Stimulated activated CD4-positive, alpha-beta T cell treated with anti-CD3 and anti-CD28 coated beads, Interleukin-2, amount 100 ng/mL, for 4 hours (primary cell): ENCODE data around the gene COL18A1.
"Not testable (repeated sequence)": the region's sequence is repeated elsewhere in the genome, so short reads cannot be mapped to it uniquely, and the experiment has no call there.

ENCODE experiments used
- DNase-seq: peaks from one replicate; pipeline ENCODE4 v3.0.0-alpha.2; 2020; ENCODE audit warnings: low read depth

COL18A1 gene

DNA sequence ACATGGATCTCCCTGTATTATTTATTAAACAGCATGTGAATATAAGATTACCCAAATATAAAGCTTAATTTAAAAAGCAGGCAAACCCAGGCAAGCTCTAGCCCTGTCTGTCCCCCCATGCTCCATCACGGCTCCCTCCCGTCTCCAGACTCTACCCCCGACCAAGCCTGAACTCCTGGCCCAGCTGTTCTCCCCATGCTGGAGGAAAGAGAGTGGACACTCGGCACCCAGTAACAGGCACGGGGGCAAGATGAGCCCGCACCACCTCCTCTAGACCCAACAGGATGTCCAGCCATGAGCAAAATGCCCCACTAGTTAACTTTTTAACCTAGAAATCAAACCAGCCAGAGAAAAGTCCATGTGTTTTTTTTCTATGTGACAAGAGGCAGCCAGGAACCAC lies 118.0 kb downstream of the COL18A1 start:
- DNase-seq: no peak

DNA sequence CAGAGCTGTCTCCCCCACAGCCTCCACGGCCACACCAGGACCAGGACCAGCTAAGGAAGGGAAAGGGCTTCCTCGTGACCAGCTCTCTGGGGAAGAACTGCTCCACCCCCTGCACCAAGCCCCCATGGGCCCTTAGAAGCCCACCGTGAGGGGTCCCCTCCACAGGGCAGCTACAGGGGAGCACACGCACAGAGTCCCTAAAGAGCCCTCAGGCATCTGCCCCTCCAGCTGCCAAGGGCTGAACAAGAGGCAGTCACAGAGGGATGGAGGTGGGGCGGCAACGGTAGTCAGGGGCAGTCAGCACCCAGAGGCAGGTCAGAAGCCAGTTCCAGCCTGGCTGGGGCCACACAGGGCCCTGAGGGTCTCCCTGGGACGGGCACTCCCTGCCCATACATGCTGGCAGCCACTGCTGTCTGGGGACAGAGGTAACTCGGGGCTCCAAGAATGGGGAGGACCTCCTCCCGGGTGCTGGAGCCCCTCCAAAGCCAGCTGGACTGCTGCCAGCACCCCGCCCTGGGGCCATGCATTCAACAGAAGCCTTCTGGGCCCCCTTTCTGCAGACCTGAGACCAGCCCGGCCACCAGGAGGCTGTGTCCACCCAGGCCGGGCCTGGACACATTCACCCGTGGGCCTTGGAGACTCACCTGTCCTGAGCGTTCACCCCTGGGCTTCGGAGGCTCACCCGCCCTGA lies 118.6 kb downstream of the COL18A1 start:
- DNase-seq: no peak

DNA sequence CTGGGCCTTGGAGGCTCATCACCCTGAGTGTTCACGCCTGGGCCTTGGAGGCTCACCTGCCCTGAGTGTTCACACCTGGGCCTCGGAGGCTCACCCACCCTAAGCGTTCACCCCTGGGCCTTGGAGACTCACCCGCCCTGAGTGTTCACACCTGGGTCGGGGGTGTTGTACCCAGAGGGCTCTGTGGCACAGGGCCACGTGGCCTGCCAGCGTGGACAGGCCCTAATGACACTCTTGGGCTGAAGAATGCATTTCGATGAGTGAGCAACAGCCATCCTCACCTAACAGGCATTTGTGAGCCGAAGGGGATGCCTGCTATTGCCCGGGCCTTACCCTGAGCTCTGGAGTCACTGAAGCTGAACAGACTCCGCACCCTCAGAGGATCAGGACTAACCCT lies 119.8 kb downstream of the COL18A1 start:
- no peak for DNase-seq

DNA sequence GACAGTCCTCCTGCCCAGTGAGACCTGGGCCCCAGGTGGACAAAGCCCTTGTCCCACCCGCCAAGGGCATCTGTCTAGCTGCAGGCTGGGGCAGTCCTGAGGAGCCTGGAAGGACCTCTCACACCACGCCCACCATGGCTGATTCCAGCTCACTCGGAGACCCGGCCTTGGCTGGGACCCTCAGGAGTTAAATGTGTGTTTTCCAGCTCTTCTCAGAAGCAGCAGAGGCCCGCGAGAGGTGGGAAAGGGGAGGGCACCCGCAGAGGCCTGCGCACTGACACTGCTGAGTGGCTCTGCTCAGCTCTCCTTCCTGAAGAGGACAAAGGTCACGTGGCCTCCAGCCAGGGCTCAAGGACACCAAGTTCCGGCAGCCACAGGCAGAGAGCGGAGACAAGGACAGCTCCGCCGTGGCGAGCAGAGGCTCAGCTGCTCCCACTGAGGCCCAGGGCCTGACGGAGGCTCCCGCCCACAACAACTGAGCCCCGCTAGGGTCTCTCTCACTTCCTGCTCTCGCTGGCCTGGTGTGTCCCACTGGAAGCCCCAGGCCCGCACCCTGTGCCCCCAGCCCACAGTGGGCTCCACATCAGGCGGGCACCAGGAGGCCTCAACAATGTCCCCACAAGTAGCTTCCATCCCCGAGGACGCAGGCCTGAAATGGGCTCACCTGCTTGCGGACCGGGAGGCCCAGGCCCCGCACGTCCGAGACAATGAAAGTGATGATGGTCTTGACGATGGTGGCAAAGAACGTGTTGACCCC lies 120.4 kb downstream of the COL18A1 start:
- DNase-seq: no peak

DNA sequence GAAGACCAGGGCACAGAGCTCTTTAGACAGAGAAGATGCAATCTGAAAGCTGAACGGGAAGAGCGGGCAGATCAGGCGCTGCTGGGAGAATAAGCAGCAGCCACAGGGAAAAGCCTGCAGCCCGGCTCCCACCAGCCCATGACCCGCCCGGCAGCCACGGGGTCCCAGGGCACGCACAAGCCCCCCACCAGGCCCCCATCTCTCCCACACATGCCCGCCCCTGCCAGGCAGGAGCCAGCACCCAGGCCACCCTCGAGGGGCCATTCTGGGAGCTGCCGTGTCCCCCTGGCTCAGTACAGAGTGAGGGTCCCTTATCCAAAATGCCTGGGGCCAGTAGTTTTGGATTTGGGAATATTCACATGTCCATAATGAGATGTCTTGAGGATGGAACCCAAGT lies 120.9 kb downstream of the COL18A1 start:
- DNase-seq: no peak

DNA sequence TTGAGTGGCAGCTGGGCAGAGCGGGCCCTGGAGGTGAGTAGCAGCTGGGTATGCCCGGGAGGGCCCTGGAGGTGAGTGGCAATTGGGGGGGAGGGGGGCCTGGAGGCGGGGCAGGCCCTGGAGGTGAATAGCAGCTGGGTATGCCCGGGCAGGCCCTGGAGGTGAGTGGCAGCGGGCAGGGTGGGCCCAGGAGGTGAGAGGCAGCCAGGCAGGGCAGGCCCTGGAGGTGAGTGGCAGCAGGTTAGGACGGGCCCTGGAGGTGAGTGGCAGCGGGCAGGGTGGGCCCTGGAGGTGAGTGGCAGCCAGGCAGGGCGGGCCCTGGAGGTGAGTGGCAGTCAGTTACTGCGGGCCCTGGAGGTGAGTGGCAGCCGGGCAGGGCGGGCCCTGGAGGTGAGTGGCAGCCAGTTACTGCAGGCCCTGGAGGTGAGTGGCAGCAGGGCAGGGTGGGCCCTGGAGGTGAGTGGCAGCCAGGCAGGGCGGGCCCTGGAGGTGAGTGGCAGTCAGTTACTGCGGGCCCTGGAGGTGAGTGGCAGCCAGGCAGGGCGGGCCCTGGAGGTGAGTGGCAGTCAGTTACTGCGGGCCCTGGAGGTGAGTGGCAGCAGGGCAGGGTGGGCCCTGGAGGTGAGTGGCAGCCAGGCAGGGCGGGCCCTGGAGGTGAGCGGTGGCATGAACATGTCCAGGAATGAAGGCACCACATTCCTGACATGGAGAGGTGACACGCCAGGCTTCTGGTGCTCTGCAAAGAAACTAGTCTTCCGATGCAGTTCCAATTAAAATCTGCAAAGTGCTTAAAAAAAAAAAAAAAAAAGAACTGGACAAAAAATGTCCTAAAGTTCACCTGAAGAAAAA lies 122.4 kb downstream of the COL18A1 start:
- DNase-seq: not testable (repeated sequence)

DNA sequence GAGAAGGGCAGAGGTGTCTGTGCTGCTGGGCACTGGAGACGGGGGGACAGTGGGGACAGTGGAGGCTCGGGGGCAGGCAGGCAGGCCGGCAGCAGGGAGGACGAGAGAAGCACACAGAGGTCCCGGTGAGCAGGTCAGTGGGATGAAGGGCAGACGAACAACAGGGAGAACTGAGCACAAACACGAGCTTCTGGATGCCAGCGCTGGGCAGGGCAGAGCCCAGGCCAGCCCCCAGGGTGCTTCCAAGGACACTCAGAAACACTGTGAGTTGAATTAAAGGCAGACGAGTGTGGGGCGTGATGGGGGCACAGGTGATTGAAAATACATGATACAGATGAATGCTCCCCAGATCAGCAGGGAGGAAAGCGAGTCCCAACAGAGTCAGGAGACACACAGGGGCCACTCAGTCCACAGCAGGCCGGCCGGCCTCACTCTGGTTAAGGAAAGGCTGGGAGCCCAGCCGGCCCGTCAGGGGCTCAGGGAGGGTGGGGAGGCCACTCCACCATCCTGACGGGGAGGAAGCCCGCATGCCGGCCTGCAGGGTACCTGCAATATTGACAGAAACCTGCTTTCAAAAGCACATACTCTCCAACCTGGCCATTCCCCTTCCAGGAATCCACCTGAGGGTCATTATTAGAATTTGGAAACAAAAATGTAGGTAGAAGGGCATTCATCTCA lies 123.2 kb downstream of the COL18A1 start:
- DNase-seq: no peak

DNA sequence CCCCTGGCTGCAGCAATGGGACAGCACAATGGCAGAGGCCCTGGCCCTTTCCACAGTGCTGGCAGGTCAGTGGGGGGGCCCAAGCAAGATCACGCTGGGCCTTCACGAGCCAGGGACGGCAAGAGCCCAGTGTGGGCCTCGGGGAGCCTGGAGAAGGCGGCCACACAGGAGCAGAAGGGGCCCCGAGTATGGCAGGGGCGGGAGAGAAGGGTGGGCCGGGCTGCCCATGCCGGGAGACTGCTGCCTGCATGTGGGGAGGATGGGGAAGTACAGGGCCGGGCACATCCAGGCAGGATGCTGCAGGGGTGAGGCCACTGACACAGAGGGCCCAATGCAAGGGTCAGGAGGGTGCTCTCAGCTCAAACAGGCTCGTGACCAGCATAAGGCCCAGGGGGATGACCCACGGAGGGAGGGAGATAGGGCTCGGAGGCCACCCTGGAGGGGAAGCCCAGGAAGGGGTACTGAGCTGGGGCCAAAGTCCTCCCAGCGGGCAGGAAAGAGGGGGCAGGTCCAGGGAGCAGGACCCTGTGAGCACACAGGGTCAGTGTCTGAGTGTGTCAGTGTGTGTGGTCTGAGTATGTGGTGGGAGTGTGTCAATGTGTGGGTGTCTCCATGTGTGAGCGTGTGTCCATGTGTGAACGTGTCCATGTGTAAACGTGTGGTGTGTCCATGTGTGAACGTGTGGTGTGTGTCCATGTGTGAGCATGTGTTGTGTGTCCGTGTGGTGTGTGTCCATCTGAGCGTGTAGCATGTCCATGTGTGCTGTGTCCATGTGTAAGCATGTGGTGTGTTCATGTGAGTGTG lies 124.2 kb downstream of the COL18A1 start:
- DNase-seq: no peak

DNA sequence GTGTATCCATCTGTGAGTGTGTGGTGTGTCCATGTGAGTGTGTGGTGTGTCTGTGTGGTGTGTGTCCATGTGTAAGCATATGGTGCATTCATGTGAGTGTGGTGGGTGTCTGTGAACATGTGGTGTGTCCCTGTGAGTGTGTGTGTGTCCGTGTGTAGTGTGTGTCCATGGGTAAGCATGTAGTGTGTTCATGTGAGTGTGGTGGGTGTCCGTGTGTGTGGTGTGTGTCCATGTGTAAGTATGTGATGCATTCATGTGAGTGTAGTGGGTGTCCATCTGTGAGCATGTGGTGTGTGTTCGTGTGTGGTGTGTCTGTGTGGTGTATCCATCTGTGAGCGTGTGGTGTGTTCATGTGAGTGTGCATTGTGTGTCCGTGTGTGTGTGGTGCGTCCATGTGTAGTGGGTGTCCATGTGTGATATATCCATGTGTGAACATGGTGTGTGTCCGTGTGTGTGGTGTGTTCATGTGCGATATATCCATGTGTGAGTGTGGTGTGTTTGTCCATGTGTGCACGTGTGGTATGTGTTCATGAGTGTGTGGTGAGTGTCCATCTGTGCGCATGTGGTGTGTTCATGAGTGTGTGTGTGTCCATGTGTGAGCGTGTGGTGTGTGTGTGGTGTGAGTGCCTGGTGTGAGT lies 124.9 kb downstream of the COL18A1 start:
- DNase-seq: no peak

DNA sequence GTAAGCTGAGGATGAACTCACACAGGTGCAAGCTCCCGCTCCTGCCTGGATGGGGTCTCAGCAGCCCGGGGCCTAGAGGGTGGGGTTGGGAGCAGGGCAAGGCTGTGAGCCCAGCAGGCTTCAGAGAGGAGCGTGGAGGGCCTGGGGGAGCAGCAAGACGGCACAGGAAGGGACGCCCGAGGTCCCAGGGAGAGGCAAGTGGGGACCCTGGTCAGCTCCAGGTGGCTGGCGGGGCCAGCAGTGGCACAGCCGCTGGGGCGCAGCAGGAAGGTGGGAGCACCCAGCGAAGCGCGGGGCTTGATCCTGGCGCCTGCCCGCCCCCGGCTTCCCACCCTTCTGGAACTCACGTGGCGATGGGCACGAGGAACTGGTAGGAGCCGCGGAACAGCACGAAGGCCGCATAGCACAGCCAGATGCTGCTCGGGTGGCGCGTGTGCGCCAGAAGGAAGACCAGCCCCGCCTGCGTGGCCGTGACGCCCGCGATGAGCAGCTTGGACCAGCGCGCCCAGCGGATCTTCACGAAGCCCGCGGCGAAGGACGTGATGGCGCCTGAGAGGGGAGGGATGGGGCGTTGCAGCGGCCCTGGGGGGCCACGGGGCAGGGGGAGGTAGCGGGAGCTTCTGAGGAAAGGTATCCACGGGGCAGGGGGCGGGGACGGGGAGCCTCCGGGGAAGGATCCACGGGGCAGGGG lies 125.6 kb downstream of the COL18A1 start:
- DNase-seq: no peak

DNA sequence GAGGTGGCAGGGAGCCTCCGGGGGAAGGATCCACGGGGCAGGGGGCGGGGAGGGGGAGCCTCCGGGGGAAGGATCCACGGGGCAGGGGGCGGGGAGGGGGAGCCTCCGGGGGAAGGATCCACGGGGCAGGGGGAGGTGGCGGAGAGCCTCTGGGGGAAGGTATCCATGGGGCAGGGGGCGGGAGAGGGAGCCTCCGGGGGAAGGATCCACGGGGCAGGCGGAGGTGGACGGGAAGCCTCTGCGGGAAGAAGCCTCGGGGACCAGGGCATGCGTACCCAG lies 126.1 kb downstream of the COL18A1 start:
- not testable (repeated sequence) for DNase-seq

DNA sequence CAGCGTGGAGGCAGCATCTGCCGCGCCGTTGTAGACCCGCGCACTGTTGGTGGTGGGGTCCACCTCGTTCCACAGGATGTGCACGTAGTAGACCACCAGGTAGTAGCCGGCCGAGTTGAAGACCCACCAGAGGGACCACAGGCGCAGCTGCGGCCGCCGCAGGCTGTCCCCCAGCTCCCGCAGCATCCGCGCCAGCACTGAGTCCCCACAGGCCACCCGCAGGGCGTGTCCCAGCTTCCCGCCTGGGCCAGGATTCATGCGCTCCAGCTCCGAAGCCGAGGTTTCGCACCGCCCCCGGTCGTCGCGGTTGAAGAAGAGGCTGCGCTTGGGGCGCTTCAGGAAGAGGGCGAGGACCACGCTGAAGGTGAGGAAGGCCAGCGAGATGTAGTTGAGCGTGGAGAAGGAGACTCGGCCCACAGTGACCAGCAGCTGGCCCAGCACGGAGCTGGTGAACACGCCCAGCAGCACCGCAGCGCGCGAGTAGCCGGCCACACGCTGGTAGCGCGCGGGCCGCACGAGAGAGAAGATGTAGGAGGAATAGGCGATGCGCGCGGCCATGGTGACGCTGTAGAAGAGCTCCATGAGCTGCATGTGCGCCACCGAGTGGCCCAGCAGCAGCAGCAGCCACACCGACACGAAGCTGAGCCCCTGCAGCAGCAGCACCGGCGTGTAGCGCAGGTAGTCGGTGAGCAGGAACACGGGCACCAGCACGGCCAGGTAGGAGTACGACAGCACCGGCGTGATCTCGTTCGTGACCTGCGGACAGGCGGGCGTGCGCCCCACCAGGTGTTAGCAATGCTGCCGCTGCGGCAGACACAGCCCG lies 126.6 kb downstream of the COL18A1 start:
- no peak for DNase-seq

DNA sequence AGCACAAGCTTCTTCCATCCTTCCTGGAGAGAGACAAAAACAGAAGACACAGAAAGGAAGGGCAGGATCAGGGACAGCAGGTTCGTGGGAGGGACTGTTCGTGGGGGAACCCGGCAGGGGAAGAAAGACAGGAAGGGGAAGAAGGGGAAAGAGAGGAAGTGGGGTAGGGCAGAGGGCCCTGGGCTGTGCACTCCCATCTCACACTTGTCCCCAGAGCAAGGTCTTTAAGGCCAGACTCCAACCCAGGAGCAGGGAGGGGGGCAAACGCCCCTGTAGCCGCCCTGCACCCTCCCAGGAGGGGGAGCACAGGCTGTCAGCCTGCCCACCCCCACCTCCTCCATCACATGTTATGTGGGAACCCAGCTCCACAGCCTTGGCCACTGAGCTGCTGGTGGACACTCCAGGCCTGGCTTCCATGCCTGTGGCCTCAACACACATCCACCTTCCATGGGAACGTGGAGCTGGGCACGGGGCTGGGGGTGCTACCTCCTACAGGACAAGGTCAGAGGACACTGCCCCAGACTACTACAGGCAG lies 127.9 kb downstream of the COL18A1 start:
- no peak for DNase-seq

DNA sequence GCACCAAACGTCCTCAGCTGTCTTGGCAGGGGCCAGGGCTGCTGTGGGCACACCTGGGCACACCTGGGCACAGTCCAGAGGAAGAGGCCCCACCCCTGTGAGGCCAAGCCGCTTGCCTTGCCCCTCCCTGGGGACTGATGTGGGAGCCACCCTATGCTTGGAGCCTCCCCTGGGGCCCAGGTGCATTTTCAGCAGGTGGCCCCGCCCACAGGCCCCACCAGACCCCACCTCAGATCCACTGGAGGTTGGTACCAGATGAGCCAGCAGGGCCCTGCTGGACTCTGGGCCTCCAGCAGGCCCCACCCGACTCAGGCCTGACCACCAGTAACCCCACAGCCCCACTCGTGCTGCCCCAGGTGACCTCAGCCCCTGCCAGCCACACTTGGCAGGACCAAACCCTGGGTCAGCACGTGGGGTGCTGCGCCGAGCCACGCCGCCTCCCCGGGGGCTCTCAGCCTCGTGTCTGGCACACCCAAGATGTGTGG lies 128.4 kb downstream of the COL18A1 start:
- DNase-seq: no peak

DNA sequence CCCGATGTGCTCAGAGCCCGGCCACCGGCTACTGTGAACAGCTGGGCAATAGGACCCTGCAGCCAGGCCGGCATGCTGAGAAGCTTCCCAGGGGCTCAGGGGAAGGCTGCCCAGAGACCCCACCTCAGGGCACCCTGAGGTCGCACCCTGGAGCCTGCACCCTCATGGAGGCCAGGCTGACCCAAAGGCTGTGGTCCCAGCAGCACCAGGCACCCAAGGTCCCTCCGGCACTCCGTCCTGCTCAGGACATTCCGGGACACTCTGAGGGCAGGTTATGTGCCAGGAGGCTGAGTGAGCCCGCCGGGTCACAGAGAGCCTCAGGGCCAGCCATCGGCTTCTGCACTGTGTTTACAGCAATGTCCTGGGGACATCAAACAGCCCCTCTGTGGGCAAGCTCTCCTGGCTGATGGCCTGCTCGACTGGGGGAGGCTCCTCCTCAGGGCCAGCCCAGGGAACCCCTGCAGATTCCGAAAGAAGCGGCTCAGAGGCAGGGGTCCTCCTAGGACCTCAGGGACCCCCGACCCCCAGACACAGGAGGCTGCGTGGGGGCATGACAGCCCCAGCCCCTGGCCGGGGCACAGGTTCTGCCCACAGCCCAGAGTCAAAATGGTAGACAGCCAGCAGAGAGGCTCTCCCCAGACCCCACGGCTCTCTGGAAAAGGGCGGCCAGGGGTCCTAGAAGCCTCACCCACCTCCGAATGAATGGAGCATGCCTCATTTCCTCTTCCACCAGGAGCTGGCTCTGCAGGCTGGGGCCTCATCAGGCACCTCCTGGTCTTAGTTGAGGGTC lies 129.1 kb downstream of the COL18A1 start:
- DNase-seq: no peak

DNA sequence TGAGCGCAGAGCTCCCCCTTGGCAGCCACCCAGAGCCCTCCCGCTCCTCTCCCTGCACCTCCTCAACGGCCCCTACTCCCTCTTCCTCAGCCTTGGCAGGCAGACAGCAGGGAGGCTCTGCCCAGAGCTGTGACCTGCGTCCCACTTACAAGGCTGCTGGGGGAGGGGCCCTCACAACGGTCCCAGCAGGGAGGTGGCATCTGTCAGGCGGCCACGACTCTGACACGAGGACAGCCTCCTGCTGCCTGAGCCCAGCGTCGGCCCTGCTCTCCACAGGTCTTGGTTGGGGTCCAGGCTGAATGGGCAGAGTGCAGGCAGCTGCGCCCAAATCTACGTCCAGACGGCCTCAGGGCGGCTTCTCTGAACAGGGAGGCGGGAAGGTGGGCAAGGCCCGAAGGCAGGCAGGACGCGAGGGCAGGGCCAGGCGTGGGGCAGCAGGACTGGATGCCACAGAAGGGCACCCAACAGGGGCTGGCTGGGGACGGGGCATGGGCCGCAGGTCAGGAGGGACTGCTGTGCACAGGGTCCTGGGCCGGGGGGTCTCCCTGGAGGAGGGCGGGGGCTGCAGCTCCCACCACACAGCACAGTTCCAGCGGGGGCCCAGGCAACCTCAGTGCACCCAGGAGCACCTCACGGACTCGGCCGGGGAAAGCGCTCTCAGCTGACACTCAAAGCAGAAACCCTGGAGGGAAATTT lies 129.8 kb downstream of the COL18A1 start:
- DNase-seq: no peak

DNA sequence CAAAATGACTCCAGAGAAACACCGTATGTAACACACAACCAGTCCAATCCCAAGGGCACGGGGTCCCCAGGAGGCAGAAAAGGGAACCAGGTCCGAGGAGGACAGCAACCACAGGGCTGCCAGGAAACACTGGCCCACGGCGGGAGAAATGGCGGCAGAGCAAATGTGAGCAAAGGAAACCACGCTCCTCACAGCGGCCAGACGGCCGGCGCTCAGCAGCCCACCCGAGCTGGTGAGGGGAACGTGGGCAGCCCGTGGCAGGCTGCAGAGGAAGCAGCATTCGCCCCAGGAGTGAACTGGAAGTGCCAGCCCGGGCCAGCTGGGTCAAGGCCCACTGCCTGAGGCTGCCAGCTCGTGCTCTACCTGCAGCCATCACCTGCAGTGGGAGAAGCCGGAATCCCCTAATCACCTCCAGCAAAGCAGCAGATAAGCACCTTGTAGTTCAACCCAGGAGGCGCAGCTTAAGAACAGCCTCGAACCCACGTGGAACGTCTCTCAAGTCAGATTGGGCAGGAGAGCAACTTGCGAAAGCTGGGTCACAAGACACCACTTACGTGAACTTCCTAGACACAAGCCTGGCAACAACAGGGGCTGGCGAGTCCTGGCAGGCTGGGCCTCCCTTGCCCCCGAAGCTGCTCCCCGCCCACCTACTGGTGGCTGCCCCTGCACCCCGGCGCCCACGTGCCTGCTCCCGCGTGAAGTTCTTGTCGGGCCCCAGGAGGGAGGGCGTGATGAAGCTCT lies 130.5 kb downstream of the COL18A1 start:
- DNase-seq: no peak
